ENCODE results near the gene TMCC2. TPM values are rescaled to one million over a fixed set of nuclear protein-coding genes. Genes with fewer than 3 reads are reported as not detected.

TMCC2 gene
- total and polyA plus RNA-seq, 2 experiments from 2014 or later, result 2.6 to 9.9 TPM

- Histone ChIP-seq H3K79me2 (replicated peaks; ENCODE audit: insufficient read depth) (no peaks in the 10 kb centered on the region), H3K36me3 (ENCODE audit: insufficient read depth) (no peaks in the 10 kb centered on the region), H3K4me1 (ENCODE audit: insufficient read depth) (peaks cover 30% of the 10 kb centered on the region; the same call in 1 of the 2 replicates), H3K4me3 (no peak overlapping the region), H3K27ac (ENCODE audit: low read depth) (no peak overlapping the region), H4K20me1 (replicated peaks; ENCODE audit: insufficient read depth) (no peaks in the 10 kb centered on the region), H3K4me2 (no peak overlapping the region), H3K9me2 (ENCODE audit: insufficient read depth) (no peaks in the 10 kb centered on the region), H3K27me3 (ENCODE audit: insufficient read depth) (no peaks in the 10 kb centered on the region), H2AFZ (no peak overlapping the region), H3F3A (replicated peaks; ENCODE audit: low read depth) (peaks cover 6% of the 10 kb centered on the region; the same call in 1 of the 2 replicates)
- DNase-seq (ENCODE audit: low spot score) (no peak), ATAC-seq (no peak)
- H3K27me3 Mint-ChIP-seq (ENCODE audit: insufficient read depth, low read depth, poor library complexity), result peaks cover 16% of the 10 kb centered on the region
- no peaks in the 10 kb centered on the region for H3K9me3 Mint-ChIP-seq
- H3K4me1 Mint-ChIP-seq, result peaks cover 37% of the 10 kb centered on the region
- TF ChIP-seq, protein P1, sequence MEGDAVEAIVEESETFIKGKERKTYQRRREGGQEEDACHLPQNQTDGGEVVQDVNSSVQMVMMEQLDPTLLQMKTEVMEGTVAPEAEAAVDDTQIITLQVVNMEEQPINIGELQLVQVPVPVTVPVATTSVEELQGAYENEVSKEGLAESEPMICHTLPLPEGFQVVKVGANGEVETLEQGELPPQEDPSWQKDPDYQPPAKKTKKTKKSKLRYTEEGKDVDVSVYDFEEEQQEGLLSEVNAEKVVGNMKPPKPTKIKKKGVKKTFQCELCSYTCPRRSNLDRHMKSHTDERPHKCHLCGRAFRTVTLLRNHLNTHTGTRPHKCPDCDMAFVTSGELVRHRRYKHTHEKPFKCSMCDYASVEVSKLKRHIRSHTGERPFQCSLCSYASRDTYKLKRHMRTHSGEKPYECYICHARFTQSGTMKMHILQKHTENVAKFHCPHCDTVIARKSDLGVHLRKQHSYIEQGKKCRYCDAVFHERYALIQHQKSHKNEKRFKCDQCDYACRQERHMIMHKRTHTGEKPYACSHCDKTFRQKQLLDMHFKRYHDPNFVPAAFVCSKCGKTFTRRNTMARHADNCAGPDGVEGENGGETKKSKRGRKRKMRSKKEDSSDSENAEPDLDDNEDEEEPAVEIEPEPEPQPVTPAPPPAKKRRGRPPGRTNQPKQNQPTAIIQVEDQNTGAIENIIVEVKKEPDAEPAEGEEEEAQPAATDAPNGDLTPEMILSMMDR (conservative IDR thresholded peaks at IDR 0.05; ENCODE audit: low read depth in 2 of 2), result no peak
- no peak for TF ChIP-seq POLR2AphosphoS5 (IDR thresholded peaks at IDR 0.05; ENCODE audit: low read depth)
- no peak for TF ChIP-seq STAT1 (IDR thresholded peaks at IDR 0.05; ENCODE audit: unreplicated experiment)
- no peak for TF ChIP-seq ZNF114 (CRISPR knock-in tag; IDR thresholded peaks at IDR 0.05)
- TF ChIP-seq NANOG (IDR thresholded peaks at IDR 0.05; ENCODE audit: borderline replicate concordance), result no peak
- TF ChIP-seq CREB1 (CRISPR knock-in tag; IDR thresholded peaks at IDR 0.05; ENCODE audit: low read depth), result no peak
- no peak for TF ChIP-seq ZNF331 (CRISPR knock-in tag; IDR thresholded peaks at IDR 0.05; ENCODE audit: low read depth)
- TF ChIP-seq JUNB (IDR thresholded peaks at IDR 0.05; ENCODE audit: unreplicated experiment), result no peak
- TF ChIP-seq, protein P2, sequence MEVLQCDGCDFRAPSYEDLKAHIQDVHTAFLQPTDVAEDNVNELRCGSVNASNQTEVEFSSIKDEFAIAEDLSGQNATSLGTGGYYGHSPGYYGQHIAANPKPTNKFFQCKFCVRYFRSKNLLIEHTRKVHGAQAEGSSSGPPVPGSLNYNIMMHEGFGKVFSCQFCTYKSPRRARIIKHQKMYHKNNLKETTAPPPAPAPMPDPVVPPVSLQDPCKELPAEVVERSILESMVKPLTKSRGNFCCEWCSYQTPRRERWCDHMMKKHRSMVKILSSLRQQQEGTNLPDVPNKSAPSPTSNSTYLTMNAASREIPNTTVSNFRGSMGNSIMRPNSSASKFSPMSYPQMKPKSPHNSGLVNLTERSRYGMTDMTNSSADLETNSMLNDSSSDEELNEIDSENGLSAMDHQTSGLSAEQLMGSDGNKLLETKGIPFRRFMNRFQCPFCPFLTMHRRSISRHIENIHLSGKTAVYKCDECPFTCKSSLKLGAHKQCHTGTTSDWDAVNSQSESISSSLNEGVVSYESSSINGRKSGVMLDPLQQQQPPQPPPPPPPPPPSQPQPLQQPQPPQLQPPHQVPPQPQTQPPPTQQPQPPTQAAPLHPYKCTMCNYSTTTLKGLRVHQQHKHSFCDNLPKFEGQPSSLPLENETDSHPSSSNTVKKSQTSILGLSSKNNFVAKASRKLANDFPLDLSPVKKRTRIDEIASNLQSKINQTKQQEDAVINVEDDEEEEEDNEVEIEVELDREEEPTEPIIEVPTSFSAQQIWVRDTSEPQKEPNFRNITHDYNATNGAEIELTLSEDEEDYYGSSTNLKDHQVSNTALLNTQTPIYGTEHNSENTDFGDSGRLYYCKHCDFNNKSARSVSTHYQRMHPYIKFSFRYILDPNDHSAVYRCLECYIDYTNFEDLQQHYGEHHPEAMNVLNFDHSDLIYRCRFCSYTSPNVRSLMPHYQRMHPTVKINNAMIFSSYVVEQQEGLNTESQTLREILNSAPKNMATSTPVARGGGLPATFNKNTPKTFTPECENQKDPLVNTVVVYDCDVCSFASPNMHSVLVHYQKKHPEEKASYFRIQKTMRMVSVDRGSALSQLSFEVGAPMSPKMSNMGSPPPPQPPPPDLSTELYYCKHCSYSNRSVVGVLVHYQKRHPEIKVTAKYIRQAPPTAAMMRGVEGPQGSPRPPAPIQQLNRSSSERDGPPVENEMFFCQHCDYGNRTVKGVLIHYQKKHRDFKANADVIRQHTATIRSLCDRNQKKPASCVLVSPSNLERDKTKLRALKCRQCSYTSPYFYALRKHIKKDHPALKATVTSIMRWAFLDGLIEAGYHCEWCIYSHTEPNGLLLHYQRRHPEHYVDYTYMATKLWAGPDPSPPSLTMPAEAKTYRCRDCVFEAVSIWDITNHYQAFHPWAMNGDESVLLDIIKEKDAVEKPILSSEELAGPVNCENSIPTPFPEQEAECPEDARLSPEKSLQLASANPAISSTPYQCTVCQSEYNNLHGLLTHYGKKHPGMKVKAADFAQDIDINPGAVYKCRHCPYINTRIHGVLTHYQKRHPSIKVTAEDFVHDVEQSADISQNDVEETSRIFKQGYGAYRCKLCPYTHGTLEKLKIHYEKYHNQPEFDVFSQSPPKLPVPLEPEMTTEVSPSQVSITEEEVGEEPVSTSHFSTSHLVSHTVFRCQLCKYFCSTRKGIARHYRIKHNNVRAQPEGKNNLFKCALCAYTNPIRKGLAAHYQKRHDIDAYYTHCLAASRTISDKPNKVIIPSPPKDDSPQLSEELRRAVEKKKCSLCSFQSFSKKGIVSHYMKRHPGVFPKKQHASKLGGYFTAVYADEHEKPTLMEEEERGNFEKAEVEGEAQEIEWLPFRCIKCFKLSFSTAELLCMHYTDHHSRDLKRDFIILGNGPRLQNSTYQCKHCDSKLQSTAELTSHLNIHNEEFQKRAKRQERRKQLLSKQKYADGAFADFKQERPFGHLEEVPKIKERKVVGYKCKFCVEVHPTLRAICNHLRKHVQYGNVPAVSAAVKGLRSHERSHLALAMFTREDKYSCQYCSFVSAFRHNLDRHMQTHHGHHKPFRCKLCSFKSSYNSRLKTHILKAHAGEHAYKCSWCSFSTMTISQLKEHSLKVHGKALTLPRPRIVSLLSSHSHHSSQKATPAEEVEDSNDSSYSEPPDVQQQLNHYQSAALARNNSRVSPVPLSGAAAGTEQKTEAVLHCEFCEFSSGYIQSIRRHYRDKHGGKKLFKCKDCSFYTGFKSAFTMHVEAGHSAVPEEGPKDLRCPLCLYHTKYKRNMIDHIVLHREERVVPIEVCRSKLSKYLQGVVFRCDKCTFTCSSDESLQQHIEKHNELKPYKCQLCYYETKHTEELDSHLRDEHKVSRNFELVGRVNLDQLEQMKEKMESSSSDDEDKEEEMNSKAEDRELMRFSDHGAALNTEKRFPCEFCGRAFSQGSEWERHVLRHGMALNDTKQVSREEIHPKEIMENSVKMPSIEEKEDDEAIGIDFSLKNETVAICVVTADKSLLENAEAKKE (CRISPR knock-in tag; IDR thresholded peaks at IDR 0.05), result no peak
- no peak for TF ChIP-seq EZH2phosphoT487 (IDR thresholded peaks at IDR 0.05; ENCODE audit: unreplicated experiment)
- TF ChIP-seq, protein P3, sequence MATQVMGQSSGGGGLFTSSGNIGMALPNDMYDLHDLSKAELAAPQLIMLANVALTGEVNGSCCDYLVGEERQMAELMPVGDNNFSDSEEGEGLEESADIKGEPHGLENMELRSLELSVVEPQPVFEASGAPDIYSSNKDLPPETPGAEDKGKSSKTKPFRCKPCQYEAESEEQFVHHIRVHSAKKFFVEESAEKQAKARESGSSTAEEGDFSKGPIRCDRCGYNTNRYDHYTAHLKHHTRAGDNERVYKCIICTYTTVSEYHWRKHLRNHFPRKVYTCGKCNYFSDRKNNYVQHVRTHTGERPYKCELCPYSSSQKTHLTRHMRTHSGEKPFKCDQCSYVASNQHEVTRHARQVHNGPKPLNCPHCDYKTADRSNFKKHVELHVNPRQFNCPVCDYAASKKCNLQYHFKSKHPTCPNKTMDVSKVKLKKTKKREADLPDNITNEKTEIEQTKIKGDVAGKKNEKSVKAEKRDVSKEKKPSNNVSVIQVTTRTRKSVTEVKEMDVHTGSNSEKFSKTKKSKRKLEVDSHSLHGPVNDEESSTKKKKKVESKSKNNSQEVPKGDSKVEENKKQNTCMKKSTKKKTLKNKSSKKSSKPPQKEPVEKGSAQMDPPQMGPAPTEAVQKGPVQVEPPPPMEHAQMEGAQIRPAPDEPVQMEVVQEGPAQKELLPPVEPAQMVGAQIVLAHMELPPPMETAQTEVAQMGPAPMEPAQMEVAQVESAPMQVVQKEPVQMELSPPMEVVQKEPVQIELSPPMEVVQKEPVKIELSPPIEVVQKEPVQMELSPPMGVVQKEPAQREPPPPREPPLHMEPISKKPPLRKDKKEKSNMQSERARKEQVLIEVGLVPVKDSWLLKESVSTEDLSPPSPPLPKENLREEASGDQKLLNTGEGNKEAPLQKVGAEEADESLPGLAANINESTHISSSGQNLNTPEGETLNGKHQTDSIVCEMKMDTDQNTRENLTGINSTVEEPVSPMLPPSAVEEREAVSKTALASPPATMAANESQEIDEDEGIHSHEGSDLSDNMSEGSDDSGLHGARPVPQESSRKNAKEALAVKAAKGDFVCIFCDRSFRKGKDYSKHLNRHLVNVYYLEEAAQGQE (IDR thresholded peaks at IDR 0.05; ENCODE audit: unreplicated experiment), result no peak
- no peak for TF ChIP-seq EZH2 (IDR thresholded peaks at IDR 0.05; ENCODE audit: low read depth, unreplicated experiment)
- no peak for TF ChIP-seq ETS1 (IDR thresholded peaks at IDR 0.05)
- H3K27ac Mint-ChIP-seq, result no peak overlapping the region
- no peak overlapping the region for H3K4me3 Mint-ChIP-seq
- H3K36me3 Mint-ChIP-seq (ENCODE audit: low read depth), result peaks cover 7% of the 10 kb centered on the region; the same call in 2 of the 3 replicates
Observed at GRCh38 chr1:205270271-205270670, 42.5 kb downstream of the TMCC2 start.

Data from GM23338 (cell line).